Effector CD4-positive, alpha-beta T cell (primary cell): ENCODE data around the gene GRIK4.
"Not testable (repeated sequence)": the region's sequence is repeated elsewhere in the genome, so short reads cannot be mapped to it uniquely, and the experiment has no call there.

Experiments used
- DNase-seq: peaks from one replicate; pipeline ENCODE4 v3.0.0-alpha.2; 2020

Gene GRIK4

DNA sequence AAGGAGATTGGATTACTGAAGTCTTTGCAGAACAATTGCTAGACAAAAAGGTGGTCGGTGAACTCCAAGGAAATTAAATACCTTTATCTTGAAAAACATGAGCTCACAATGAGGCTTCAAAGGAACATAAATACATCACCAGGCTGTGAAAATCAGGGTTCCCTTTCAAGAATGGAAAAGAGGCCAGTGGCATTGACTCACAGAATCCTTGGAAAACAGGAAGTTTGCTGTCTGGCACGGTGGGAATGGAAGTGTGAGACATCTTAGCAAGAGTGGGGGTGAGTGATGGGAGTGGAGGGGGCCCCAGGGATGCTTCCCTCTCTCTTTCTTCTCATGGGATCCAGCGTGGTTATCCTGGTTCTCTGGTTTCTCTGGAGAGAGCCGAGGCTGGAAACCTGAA is 463.4 kb downstream of the GRIK4 start:
- DNase-seq = no peak

DNA sequence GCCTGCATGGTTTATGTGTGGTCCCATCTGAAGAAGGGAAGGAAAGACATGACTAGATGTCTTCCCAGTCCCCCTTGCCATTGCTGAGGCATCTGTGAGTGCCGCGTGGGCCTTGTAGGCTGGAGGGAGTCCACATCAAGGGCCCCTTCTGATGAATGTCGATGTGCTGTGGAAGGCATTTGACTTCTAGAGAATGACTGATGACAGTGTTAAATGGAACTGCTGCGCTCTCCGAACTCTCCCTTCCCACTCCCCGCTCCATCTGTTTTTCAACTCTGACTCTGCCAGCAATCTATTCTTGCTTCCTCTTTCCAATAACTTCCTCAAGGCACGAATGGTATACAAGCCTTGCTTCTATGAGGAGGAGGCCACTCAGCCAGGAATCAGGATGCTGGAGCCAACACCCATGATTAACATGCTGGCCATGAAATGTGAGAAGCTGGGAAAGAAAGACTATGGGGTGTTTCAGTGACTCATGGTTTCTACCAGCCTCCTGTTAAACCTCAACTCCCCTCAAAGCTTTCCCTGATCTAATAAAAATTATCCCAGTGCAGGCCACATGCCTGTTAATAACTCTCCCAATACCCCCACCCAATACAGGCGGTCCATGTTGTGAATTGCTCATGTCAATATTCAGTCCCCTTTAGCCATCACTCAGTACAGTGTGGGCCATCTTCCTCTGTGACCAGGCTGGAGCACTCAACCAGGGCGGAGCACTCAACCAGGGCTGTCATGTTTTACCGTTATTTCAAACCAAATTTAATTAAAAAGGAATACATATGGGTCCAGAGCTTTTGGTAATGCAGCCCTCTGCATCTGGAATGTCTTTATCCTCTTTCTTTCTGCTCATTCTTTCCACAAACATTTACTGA is 466.0 kb downstream of the GRIK4 start:
- no peak for DNase-seq

DNA sequence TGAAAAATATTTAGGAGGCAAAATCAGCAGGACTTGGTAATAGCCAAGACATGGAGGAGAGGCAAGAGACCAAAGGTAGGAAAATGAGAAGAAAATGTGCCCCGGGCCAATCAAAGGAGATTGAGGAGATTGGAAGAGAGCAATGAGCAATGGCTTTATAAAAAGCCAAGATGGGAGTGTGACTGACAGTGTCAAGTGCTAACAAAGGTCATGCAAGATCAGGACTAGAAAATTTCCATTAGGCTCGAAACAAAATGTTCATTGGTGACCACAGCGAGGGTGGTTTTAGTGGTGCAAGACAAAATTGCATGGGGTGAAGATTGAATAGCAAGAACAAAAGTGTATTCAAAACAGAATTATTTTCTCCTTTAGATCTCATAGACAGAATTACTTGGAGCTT is 467.2 kb downstream of the GRIK4 start:
- no peak for DNase-seq

DNA sequence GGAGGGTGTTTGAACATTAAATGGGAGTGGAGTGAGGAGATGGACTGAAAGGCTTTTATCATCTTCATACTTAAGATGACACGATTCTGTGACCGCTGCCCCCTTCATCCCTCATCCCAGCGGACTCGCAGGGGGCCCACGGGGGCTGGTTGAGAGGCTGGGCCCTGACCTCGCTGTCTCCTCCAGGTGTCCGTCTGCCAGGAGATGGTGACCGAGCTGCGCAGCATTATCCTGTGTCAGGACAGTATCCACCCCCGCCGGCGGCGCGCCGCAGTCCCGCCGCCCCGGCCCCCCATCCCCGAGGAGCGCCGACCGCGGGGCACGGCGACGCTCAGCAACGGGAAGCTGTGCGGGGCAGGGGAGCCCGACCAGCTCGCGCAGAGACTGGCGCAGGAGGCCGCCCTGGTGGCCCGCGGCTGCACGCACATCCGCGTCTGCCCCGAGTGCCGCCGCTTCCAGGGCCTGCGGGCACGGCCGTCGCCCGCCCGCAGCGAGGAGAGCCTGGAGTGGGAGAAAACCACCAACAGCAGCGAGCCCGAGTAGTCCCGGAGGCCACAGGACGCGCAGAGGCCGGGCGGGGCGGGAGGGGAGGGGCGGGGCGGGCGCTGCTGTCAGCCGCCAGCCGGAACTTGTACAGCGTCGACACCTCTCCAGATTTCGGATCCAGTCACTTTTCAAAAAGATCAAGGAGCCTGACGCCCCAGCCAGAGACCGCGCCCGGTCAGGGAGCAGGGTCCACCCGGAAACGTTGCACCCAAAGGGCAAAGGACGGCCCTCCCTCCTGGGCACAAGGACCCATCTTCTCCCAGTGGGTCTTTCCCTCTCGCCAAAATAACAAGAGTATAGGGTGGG is 474.4 kb downstream of the GRIK4 start:
- DNase-seq = no peak

DNA sequence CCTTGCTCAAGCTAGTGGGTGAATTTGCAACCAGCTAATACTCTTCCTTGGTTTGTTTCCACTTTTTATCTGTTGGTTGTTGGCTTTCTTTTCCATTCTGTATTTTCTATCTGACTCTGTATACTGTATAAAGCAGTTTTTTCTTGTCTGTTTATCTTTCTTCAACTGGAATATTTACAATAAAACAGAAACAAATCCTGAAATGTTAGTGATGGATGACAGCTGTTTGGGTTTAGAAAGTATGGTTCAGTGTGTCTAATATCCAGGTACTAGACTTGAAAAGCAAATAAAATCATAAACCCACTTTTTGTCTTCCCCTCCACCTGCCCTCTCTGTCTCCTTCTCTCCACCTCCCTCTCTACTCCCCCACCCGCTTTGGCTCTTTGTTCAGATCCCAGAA is 477.1 kb downstream of the GRIK4 start:
- no peak for DNase-seq

DNA sequence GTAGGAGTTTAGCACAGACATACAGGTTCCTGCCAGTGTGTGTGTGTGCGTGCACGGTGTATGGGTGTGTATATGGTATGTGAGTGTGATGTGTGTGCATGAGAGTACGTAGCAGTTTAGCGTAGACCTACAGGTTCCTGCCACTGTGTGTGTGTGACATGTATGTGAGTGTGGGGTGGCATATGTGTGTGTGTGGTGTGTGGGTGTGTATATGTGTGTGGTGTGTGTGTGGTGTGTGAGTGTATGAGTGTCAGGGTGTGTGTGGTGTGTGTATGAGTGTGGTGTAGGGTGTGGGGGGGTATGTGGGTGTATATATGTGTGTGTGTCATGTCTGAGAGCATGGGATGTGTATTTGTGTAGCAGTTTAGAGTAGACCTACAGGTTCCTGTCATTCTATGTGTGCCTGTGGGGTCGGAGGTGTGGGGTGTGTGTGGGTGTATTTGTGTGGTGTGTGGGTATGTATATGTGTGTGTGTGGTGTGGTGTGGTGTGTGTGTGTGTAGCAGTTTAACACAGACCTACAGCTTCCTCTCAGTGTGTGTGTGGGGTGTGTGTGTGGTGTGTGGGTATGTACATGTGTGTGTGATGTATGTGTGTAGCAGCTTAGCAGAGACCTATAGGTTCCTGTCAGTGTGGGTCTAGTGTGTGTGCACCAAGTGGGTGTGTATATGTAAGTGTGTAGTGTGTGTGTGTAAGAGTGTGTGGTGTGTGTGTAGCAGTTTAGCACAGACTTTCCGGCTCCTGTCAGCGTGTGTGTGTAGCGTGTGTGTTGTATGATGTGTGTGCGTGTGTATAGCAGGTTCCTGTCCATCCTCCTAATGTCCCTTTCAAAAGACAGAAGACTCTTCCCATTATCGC is 480.5 kb downstream of the GRIK4 start:
- DNase-seq = no peak

DNA sequence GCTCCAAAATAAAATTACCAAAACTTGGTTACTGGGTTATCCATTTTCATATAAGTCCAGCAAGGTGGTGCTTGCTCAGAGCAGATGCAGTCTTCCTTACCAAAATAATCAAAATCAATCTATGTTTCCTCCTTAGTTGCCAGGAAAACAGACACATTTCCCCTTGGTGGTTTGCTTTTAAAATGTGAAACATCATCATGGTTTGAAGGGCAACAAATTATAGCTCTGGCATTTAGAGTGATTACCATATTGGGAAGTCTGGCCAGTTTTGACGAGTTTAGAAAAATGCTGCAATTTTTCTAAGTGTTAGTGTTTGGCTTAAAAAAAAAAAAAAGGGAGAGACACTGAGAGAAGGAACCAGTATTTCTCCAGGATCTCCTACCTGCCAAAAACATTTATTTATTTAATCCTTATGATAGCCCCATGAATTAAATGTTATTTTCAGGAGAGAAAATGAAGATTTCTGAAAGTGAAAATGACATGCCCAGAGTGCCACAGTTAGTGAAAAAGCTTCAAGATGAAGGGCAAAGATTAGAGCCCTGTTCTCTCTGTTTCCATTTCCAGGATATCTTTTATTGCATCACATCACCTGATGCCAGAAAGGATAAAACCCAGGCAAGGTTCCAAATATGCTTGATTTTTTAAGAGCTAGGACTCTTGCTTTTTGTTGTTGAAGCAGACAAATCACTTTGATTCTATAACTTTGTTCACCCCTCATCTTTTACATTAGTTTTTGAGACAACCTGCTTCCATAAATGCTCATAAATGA is 482.7 kb downstream of the GRIK4 start:
- no peak for DNase-seq

DNA sequence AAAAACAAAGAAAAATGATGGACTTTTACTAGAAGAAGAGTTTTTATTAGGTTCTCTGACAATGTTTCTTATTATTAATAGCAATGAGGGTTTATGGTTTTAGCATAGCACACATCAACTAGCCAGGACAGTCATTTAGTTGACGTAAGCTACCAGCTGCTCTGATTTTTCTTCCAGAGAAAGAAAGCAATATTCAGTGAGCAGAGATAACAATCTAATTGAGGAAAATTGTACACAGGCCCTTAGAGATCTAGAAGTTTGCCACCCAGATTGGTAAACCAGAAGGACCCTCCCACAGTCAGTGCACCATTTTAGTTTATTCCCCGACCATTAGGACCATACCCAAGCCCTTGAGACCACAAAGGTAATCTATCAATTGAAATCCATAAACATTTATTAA is 483.6 kb downstream of the GRIK4 start:
- no peak for DNase-seq

DNA sequence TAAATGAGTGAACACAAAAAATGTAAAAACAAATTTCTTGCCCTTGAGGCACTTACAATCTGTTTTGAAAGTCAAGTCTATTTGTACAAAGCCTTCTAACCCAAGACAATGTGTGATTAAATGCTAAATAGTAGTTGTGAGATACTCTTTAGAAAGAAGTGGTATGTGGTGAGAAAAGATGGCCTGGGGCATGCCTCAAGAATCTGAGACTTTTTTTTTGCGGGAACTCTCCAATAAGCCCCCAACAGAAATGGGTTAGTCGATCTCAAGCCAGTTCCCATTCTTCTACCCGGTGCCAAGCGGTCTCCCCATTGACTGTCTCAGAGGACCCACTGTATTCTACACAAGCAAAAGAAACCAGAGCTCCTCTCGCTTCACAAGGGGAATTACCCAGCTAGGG is 485.4 kb downstream of the GRIK4 start:
- DNase-seq = no peak

DNA sequence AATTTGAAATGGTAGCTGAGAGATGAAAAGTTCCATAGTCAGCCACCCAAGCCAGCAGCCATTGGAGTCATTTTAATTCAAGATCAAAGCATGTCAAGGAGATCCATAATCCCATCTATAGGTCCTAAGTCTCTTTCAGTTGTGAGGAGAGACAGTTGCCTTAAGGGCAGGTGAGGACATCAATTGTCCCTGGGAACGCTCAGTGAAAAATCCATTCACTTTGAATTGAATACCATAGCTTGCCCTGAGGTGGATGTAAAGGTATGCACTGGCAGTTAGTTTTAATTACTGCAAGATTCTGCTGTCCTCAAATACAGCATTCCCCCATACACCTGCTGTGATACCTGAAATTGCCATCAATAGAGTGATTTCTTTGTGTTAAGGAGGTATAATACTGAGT is 487.0 kb downstream of the GRIK4 start:
- no peak for DNase-seq

DNA sequence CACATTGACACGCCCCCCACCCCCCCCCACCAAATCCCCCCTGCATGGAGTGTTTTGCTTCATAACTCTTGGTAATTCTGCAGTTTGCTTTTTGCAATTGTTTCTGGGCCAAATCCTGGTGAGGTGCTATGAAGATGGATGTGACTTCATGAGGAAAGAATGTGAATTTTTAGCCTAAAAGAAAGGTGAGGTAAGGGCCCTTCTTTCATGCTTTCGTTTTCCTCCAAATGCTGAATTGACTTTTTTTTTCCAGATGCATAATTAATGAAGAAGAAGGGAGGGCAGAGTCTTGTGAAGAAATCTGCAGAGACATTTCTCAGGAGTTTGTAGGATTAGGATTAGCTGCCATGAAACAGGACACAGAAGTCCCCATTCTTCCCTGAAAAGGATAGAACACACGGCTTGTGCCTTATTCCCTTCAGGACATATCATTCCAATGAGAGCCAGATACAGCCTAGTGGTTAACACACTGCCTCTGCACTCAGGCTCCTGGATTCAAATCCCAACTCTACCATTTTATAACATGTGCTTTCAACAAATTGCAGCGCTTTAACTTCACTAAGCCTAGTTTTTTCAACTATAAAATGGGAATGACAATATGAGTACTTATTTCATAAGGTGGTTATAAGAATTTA is 492.8 kb downstream of the GRIK4 start:
- no peak for DNase-seq

DNA sequence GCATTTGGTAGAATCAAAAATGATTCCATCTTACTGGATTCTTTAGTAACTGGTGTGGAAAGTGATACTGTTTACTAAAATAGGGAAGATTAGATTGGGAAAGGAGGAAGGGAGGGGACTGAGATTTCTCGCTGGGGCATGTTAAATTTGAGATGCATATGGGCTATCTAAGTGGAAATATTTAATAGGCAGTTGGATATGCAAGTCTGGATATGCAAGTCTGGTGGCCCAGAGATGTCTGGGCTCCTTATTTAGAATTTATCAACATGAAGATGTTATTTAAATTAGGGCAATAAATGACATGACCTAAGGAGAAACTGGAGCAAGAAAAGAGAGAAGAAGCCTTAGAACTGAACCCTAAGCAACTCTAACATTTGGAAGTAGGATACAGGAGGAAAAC is 495.4 kb downstream of the GRIK4 start:
- DNase-seq = no peak

DNA sequence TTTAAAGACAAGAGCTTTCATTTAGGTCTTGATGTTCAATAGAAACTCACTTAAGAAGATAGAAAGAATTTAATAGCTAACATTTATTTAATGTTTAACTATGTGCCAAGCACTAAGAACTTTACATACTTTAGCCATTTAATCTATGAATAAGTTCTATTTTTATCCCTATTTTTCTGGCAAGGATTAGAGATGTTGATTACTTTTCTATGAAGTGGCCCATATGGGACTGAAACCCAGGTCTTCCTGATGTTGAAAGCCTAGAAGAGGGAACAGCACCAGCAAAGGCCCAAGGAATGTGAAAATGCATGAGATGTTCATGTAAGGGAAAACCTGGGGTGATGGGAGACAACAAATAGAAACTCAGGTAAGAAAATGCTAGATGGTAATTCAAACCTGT is 497.0 kb downstream of the GRIK4 start:
- DNase-seq = no peak

DNA sequence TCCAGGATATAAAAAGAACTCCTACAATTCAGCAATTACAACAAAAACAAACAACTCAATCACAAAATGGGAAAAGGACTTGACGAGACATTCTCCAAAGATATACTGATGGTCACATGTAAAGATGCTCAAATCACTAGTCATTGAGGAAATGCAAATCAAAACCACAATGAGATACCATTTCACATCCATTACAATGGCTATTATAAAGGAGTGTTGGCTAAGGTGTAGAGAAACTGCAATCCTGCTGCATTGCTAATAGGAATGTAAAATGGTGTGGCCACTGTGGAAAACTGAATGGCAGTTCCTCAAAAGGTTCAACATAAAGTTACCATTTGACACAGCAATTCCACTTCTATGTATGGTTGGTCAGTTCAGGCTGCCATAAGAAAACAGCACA is 500.5 kb downstream of the GRIK4 start:
- DNase-seq = no peak

DNA sequence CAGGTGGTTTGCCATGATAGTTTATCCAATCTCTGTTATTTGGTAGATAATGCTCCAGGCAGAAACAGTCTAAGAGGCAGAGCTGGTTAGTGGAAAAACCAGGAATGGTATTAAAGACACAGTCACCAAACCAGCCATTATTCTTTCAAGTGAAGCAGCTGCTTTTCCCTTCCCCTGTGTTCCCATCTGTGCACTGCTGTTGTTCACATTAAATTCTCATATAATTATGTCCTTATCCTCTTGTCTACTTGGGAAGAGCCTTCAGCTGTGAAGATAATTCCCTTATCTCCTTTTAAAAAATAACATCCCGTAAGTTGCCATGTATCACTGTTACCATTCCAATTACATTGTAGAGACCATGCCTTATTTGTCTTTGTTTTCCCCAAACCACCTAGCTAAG is 507.2 kb downstream of the GRIK4 start:
- DNase-seq = no peak

DNA sequence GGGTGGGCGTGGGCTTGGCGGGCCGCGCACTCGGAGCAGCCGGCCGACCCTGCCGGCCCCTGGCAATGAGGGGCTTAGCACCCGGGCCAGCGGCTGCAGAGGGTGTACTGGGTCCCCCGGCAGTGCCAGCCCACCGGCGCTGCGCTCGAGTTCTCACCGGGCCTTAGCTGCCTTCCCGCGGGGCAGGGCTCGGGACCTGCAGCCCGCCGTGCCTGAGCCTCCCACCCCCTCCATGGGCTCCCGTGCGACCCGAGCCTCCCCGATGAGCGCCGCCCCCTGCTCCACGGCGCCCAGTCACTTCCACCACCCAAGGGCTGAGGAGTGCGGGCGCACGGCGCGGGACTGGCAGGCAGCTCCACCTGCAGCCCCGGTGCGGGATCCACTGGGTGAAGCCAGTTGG is 510.2 kb downstream of the GRIK4 start:
- not testable (repeated sequence) for DNase-seq

DNA sequence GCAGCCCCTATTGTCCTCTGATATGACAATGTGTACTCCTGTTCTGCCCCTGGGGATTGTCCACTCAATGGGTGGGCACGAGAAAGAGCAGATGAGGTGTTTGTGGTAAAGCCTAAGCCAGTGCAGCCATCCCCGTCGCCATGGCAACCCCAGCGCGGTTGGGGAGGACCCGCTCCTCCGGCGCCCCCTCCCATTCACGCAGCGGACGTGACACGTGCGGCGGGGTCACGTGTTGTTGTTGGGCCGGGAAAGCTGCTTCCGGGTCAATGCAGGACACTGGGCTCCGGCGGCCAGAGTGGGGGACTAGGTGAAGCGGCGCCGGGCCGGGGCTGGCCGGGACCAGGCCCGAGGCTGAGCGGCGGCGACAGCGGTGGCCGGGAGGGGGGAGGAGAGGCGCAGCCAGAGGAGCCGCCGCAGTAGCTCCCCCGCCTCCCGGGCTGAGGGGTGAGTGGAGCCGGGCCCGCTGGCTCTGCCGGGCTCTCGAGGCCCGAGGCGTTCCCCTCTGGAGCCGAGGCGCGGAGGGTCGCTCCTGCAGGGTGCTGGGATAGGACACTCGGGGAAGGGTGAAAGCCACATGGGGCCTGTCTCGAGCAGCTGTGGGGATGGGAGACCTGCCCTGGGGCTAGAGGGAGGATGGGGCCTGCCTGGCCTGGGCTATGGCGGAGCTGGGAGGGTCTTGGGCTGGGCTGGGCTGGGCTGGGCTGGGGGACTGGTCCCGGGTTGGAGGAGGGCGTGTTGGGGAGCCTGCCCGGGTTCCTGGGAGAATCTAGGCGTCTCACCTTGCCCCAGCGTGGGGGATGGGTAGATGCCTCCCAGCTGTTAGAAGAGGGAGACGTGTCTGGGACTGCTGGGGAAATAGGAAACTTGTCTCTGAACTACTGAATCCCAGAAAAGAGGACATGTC is 512.6 kb downstream of the GRIK4 start, which contains the start of gene TBCEL:
TBCEL (plus strand) TSS at position 255 of the 904 bp plus-strand sequence. CDS start 21,589 bp downstream, outside the sequence.
- DNase-seq = peak; percentile 64

DNA sequence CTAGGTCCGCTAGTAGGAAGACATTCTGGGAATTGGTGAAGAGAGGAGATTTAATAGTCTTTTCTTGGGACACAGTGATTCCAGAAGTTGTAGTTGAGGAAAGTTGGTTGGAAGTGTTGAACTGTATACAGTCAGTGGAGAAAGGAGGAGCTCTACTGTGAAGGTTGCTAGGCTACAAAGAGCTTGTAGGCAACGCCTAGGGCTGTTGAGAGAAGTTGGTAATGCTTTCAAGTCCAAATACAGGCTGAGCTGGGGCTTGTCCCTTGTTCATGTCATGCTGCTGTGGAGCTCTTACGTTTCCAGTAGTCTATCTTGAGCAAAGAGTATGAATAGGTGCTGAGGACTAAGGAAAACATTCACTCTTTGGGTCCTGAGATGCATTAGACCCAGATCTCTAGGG is 513.4 kb downstream of the GRIK4 start:
- DNase-seq = no peak

DNA sequence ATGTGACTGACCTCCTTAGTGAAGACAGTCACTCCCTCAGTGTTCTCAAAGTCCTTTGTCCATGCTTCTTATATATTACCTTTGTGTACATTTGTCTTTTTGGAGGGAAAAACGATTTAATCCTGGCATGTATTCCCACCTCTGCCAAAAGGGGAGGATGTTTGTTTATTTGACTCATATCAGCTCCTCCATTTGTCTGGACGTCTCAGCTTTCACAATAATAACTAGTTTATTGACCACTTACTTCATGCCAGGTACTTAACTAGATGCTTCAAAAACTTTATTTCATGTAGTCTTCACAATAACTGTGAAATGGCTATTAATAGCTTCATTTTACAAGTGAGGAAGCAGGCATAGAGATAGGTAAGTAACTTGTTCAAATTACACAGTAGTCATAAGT is 517.6 kb downstream of the GRIK4 start:
- no peak for DNase-seq

DNA sequence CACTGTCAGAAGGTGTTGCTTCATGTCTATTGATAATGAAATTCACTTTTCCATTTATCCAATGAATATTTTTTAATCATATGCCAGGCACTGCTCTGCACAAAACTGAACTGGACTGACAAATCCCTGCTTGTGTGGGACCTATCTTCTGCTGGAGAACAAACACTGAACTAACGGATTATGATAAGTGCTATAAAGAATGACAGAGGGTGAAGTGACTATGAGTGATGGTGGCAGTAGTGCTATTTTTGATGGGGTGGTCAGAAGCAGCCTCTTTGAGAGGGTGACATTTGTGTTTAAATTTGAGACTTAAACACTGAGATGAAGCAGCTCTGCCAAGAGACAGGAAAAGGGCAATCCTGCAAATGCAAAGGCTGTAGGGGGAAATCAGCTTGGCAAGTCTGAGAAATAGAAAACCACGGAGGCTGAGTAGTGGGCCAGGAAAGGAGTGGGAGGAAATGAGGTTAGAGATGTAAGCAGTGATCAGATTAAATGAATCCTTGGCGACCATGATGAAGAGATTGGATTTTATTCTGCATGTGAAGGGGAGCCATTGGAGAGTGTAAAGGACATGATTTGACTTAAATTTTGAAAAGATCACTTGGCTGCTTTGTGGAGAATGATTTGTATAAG is 518.4 kb downstream of the GRIK4 start:
- DNase-seq = no peak
